ENCODE results near the gene FBXW12. TPM values are rescaled to one million over a fixed set of nuclear protein-coding genes. Genes with fewer than 3 reads are reported as not detected.
"Not testable (repeated sequence)": the region's sequence is repeated elsewhere in the genome, so short reads cannot be mapped to it uniquely, and the experiment has no call there.

The FBXW12 gene, protein sequence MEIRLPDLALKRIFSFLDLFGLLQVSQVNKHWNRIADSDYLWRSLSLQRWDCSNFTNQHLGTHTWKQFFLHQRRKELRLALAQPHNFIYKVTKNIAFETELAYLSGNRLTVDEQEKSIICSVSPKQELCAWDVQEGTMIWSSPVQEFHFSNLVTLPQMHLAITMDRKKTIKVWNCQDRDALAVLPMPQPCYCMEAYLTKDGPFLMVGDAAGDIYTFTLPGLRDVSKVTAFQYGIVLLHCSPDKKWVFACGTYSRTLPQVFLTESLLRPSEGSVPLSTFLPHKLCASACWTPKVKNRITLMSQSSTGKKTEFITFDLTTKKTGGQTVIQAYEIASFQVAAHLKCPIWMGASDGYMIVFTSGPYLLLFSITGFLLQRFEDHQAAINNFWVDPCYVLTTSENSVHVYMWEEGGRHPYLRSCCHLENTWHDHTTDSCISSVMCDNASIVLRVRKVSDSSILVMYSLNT
- not detected in 2 replicates for total RNA-seq

DNA sequence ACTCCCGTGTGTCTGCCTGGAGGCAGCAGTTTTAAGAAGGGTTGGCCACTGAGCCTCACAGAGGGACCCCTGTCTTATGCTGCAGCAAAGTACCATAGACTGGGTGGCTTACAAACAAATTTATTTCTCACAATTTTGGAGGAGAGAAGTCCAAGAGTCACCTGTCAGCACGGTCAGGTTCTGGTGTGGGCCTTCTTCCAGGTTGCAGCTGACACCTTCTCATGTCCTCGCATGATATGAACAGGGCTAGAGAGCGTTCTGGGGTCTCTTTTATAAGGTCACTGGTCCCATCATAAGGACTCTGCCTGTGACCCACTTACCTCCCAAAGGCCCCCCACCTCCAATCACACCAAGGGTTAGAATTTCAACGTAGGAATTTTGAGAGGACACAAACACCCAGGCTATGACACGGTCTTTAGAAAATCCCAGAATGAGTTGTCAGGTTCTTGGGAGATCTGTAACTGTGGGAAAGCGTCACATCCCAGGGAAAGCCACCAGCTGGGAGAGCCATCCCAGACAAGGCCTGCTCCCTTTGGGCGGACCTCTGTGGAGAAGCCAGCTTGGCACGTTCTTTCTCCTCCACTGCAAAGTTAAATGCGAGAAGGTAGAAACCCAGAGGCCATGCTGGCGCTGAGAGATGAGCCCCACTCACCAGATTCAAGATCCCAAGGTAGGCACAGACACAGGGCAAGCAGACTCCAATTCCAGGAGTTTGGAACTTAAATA is at the start of gene FBXW12:
Gene FBXW12 (plus strand): TSS at position 569 of the 726 bp plus-strand sequence. CDS start 549 bp downstream, outside the sequence.
- DNase-seq (ENCODE audit: low read depth), result no peak

DNA sequence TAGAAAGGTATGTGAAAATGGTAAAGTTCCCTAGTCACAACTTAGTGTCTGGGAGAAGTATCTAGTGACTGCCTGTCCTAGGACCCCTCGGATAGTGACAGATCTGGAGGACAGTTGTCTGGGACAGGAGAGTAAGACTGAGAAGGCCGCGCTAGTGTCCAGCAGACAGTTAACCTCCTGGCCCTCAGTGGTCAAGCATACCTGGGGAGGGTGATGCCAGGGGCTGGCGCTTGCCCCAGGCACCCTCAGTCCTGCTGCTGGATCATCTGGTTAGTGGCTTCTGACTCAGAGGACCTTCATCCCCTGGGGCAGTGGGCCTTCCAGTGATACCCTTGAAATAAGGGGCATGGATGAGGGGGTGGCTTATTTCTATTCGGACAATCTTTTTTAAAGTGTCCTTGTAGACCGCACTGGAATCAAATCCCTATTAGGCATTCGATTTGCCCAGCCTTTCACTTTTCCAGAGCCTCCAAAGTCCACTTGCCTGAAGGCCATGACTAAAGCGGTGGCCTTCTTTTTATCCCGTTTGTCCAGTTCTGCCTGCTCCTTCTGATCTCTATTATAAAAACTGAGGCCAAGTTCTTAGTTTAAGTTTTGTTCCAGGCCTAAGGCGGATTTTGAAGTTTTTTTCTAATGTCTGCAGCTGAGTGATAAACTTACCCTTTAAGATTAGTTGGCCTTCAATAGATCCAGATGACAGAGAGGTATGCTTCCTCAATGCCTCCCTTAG is 40.1 kb upstream of the FBXW12 start:
- DNase-seq (ENCODE audit: low read depth), result not testable (repeated sequence)

DNA sequence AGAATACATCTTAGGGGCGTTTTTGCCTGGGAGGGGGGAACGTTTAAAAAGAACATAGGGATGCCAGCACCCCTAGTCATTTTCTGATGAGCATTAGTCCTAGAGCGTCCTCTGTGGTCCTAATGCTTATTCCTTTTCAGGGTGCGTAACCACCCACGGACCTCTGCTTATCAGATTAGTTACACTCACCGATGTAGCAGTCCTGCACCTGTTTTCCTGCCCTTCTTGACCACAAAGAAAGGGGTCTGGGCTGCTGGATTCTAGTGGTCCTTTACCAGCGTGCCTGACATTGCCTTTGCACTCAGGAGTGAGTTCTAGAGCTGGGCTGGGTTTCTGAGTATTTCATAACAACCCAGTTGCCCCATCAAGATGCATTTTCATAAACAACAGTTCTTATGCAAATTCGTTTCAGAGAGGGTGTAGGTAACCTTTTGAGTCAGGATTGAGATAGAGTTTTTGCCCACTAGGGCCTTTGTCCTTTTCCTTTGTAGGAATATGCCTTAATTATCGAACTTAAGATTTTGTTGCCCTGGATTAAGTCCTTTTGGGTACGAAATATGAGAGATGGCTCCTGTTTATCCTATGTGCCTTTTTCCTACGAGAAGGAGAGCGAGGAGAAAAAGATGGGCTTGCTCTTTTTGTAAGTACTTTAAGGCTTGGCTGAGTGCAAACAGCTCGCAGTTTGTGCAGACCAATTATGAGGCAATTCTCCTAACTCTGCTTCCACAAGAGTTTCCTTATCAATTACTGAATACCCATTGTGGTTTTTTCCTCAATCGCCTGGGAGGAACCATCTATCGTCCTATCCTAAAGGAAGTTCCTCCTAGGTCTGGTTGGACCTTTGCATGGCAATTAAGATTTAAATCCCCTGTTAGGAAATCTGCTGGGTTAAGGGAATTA is 38.4 kb upstream of the FBXW12 start, which contains the start of gene SPINK8:
Gene SPINK8 (minus strand): TSS at position 316 of the 900 bp plus-strand sequence. CDS start 5,320 bp downstream, outside the sequence.
- not testable (repeated sequence) for DNase-seq (ENCODE audit: low read depth)

GRCh38 chr3:48334605-48335004 is 37.4 kb upstream of the FBXW12 start:
- DNase-seq (ENCODE audit: low read depth), result no peak

GRCh38 chr3:48335286-48335685 is 36.7 kb upstream of the FBXW12 start:
- not testable (repeated sequence) for DNase-seq (ENCODE audit: low read depth)

DNA sequence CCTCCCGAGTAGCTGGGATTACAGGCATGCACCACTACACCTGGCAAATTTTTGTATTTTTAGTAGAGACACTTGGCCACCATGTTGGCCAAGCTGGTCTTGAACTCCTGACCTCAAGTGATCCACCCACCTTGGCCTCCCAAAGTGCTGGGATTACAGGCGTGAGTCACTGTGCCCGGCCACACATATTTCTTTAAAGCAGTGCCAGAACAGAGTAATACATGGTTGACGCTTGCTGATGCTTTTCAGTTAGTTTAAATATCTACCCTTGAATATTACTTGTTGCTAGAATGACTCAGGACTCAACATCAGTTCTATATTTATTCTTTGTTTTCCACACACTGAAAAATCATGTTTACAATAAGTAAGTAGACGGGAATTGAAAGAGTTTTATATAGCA is 34.5 kb upstream of the FBXW12 start:
- DNase-seq (ENCODE audit: low read depth), result not testable (repeated sequence)

DNA sequence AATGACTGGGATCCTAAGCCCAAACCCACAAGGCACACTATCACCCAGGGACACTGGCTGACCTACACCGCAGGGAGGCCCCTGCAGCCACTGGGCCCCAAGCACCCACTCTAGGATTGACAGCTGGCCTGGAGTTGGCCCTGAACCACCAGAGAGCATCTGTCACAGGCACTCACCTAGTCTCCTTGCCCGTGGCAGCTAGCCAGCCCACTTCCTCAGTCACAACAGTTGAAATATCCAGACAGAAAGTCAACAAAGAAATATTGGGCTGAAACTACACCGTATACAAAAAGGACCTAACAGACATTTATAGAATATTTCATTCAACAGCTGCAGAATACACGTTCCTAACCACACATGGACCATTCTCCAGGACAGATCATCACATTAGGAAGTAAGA is 33.4 kb upstream of the FBXW12 start:
- no peak for DNase-seq (ENCODE audit: low read depth)

GRCh38 chr3:48343432-48343831 is 28.6 kb upstream of the FBXW12 start:
- DNase-seq (ENCODE audit: low read depth), result no peak

GRCh38 chr3:48344867-48345507 is 27.0 kb upstream of the FBXW12 start:
- DNase-seq (ENCODE audit: low read depth), result no peak

- no peak for DNase-seq (ENCODE audit: low read depth)
Measured at GRCh38 chr3:48345946-48346572, 26.0 kb upstream of the FBXW12 start.

DNA sequence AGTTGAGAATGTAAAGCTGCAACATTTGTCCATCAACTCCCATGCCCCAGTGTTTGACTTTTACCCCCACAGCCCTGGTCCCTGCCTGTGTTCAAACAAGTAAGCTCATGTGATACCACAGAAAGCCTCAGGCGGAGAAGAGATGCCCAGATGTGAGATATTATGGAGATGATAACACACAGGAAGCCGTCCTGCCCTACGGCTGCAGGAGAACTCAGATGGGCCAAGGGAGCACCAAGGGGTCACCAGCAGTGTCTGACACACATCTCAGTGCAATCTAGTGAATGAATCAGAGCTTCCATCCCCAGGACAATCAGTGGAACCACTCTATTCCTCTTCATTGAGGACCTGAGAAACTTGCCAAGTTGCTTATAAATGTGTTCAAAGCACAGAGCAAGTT is 24.5 kb upstream of the FBXW12 start:
- DNase-seq (ENCODE audit: low read depth), result no peak

DNA sequence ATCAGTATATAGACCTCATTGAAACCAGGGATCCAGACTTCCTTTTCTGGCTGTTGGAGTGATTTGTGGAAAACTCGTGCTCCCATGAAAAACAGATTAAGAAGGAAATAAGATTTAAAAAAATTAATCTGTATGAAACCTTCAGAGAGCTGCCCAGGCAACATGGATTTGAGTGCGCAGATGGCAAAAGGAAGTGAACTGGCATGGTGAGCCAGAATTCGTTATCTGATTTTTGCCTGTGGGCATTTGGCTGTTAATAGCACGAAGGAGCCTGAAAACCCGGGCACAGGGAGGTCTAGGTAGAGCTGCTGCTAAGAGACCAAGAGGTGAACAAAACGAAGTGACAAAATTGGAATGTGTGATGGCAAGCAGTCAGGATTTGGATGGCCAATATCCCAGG is 19.5 kb upstream of the FBXW12 start:
- peak; percentile 2 for DNase-seq (ENCODE audit: low read depth)

GRCh38 chr3:48353987-48354386 is 18.0 kb upstream of the FBXW12 start:
- no peak for DNase-seq (ENCODE audit: low read depth)

DNA sequence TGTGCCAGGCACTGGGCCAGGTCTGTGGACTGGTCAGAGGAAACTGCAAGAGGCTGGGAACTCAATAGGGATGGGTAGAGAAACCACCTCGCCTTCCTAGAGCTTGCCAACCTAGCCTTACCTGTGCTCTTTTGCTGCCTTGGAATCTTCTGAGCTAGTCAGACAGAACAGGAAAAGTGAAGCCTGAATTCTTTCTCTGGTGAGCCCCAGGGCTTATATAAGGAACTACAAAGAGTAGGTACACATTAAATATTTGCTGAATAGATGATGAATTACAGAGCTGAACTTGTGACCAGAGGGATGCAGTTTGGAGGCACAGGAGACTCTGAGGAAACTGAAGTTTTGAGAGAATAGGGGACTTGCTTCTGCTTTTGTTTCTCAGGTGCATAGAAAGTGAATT is 15.6 kb upstream of the FBXW12 start:
- peak; percentile 2 for DNase-seq (ENCODE audit: low read depth)

DNA sequence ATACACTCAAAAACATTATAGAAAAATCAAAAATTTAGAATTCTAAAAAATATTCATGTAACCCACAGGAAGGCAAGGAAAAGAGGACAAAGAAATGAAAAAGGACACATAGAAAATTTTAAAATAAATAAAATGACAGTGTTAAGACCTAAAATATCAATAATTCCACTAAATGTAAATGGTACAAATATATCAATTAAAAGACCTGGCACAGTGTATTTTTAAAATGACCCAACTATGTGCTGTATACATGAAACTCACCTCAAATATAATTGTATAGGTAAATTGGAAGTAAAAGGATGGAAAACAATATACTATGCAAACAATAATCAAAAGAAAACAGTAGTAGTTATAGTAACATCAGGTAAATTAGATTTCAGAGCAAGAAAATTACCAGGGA is 10.1 kb upstream of the FBXW12 start:
- no peak for DNase-seq (ENCODE audit: low read depth)

DNA sequence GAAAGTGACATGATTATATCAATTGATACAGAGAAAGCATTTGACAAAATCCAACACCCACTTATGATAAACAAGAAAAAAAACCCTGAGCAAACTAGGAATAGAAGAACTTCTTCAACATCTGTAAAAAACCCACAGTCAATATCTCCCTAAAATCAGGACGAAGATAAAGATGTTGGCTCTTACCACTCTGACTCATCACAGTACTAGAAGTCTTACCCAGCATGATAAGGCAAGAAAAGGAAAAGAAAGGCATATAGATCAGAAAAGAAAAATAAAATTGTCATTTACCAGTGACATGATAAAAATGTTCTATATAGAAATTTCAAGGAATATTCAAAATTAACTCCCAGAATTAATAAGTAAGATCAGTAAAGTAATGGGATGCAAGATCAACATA is 7.2 kb upstream of the FBXW12 start:
- DNase-seq (ENCODE audit: low read depth), result no peak

DNA sequence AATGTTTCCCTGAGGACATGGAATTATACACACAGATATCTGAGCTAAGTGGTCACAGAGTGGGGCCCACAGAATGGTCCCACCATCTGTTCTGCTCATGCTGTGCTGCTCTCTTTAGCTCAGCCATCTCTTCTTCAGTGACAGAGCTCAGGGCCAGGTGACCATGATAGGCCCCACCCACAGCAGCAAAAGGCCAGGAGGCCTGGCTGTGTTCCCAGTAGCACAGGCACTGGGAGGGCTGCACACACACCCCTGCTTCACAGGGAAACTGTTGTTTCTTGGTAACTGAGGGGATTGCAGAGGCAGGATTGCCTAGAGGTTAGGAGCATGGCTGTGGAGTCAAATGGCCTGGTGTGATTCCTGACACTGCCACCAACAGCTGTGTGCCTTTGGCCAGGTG is 4.8 kb upstream of the FBXW12 start:
- DNase-seq (ENCODE audit: low read depth), result peak; percentile 15

- DNase-seq (ENCODE audit: low read depth), result no peak
Measured at GRCh38 chr3:48369693-48370332, 2.2 kb upstream of the FBXW12 start.

GRCh38 chr3:48370333-48370713 is 1.7 kb upstream of the FBXW12 start:
- no peak for DNase-seq (ENCODE audit: low read depth)

- no peak for DNase-seq (ENCODE audit: low read depth)
Measured at GRCh38 chr3:48372377-48372770, 355 bp downstream of the FBXW12 start.
